ENCODE results near the gene PRND.
"Not testable (repeated sequence)": the region's sequence is repeated elsewhere in the genome, so short reads cannot be mapped to it uniquely, and the experiment has no call there.

The PRND gene

GRCh38 chr20:4740774-4741431, 19.2 kb downstream of the PRND start:
- no peak for DNase-seq

DNA sequence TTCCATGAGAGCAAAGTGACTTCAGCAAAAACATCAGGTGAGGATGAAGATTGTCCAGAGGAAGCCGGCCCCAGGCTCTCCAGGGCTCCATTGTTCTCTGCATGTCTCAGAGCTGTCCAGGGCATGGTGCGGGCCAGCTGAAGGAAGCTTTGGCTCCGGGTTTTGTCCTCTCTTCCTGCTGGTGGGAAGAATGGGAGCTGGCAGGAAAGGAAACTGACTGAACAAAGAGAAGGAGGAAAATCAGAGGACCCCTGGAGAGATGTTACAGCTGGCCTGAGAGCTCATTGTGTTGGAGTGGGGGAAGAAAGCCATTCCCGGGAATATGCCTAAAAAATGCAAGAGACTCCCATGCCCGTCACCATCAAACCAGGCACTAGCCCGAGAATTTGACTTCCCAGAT, 27.1 kb downstream of the PRND start:
- no peak for DNase-seq

DNA sequence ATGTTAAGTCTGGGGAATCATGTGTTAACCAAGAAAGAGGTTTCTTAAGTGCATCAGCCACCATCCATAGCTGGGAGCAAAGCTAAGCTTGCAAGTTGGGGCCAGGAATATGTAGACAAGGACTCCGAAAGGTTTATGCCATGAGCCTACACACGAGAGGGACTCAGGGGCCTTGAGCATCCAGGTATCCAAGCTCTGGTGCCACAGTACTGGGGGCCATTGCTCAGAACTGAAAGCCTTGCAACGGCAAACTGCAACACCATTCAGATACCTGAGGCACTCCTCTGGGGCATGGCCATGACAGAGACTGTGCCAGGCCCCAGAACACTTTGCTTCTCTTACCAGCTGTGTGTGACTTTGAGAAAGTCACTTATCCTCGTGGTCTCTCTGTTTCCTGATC, 27.6 kb downstream of the PRND start:
- DNase-seq: no peak

DNA sequence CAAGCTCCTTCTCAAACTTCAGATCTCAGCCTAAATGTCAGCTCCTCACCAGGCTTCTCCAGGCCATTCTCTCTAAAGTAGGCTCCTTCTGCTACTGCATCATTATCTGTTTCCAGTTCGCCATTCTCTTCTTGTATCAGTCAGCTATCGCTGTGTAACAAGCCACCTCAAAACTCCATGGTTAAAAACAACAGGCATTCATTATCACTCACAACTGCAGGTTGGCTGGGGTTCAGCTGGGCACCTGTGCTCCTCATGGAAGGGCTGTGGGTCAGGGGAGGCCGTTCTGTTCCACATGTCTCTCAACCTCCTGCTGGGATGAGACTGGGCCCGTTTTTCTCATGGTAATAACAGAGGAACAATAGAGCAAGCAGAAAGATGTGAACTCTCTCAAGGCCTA, 28.7 kb downstream of the PRND start:
- no peak for DNase-seq

DNA sequence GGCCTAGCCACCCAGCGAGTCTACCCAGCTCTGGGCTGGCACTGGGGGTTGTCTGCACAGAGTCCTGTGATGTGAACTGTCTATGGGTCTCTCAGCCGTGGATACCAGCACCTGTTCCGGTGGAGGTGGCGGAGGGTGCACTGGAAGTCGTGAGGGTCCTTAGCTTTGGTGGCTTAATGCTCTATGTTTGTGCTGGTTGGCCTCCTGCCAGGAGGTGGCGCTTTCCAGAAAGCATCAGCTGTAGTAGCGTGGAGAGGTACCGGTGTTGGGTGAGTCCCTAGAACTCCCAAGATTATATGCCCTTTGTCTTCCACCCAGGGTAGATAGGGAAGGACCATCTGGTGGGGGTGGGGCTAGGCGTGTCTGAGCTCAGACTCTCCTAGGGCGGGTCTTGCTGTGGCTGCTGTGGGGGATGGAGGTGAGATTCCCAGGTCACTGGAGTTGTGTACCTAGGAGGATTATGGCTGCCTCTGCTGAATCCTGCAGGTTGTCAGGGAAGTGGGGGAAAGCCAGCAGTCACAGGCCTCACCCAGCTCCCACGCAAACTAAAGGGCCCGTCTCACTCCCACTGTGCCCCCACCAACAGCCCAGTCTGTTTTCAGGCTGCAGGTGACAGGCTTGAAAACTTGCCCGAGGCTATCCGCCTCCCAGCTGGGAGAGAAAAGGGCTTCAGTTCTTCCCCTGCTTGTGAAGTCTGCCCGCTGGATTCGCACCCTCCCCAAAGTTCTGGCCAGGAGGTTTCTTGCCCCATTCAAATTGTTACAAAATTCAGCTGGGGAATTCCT, 37.6 kb downstream of the PRND start:
- not testable (repeated sequence) for DNase-seq

DNA sequence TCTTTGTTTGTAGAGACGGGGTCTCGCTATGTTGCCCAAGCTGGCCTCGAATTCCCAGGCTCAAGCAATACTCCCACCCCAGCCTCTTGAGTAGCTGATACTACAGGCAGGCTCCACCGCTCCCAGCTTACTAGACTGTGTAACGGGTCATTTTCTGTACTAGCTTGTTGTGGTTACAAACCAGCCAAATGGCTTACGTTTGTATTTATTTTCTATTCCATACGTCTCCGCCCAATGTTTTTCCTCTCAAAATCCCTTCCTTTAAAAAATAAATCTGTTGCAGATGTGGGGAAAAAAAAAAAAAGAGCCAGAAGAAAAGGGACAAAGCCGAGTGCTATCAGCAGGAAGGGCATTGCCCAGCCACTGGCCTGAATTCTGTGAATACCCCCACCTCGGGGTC, 41.6 kb downstream of the PRND start:
- DNase-seq: no peak

DNA sequence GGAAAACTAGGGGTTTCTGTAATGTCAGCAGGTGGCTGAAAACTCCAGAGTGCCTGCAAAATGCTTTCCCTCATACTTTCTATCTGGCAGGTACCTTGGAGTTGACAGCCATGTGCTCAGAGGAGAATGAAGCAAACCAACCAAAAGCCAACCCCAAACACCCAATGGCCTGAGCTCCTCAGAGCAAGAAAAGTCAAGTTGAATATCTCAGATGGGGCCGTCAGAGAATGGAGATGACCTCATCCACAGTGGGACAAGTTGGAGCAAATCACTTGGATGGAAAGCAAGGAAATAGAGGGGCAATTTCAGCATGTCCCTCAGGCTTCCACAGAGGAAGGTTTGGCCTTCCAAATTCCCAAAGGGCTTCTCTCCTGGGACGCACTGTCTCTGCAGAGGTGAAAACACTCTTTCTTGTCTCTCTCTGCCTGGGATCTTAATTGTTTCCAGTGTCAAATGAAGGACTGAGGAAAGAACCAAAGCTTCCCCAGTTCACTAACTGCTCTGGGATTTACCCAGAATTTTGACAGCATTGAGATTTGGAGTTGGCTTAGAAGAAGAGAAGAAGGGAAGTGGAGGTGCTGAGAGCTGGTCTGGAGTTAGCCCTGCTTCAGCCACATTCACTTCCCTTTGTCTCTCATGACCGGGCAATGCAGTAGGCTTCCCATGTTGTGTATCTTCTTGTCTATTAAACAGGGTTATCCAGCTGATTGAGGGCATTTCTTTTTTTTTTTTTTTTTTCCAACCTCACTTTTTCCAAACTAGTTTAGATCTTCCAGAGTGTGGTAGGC, 42.2 kb downstream of the PRND start:
- DNase-seq: no peak

GRCh38 chr20:4764805-4765204, 43.1 kb downstream of the PRND start:
- no peak for DNase-seq

DNA sequence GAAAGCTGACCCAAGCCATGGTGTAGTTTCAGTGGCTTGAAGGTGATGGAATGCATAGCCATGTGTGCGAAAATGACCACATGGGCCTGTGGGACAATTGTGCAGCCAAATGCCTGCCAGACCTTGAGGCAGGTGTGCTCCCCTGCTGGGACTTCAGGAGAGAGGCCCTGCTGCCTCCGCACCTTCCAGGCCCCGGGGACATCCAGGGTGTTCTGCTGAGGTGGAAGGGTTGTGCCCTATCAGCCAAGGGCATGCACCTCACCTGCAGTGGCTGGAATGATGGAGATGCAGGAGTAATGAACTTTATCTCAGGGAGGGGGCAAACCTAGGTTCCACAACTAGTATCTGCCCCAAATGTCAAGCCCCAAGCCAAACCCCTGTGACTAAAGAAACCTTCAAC, 44.0 kb downstream of the PRND start:
- DNase-seq: no peak

DNA sequence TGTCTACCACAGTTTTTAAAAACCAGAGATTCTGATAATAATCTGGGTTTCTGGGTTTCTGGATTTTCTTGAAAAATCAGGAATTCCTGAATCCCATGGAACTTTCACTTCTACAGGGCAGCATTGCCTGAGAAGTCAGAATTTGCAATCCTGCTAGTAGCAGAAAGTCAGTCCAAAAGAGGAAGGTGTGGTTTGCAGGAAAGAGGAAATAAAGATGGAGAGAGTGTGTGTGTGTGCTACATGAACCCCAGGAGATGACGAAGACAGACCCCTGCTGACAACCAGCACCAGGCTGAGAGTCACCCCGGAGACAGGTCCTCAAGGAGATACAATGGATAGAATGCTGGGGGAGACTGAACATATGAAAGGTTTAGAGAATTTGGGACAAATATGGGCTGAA, 44.9 kb downstream of the PRND start:
- DNase-seq: no peak

DNA sequence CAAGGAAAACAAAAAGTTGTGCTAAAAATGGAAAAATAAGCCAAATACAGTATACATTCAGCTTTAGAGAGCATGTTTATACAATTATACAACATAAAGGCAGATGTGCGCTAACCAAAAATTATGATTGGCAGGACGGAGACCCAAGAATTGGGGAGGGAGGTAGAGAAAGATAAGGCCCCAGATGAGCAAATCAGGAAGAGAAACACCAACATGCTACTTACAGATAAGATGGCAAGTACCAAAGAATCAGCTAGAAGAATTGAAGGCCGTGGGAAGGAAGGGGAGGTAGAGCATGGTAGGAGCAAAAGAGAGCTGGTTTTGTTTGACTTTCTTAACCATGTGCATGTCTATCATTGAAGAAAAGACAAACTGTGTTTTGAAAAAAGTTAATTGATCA, 45.4 kb downstream of the PRND start:
- no peak for DNase-seq

- no peak for DNase-seq
These were observed 47.6 kb downstream of the PRND start for GRCh38 chr20:4769328-4769727.

- DNase-seq: no peak
These were observed 48.3 kb downstream of the PRND start for GRCh38 chr20:4770026-4770425.

- DNase-seq: no peak
These were observed 49.3 kb downstream of the PRND start for GRCh38 chr20:4771004-4771403.

GRCh38 chr20:4772132-4772531, 50.4 kb downstream of the PRND start:
- no peak for DNase-seq

DNA sequence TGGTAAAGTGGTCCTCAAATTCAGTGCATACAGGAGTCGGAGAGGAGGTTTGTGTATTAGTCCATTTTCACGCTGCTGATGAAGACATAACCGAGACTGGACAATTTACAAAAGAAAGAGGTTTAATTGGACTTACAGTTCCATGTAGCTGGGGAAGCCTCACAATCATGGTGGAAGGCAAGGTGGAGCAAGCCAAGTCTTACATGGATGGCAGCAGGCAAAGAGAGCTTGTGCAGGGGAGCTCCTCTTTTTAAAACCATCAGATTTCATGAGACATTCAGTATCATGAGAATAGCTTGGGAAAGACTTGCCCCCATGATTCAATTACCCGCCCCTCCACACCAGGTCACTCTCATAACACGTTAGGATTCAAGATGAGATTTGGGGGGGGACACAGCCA, 51.3 kb downstream of the PRND start:
- not testable (repeated sequence) for DNase-seq

GRCh38 chr20:4773736-4774135, 52.0 kb downstream of the PRND start:
- DNase-seq: no peak

DNA sequence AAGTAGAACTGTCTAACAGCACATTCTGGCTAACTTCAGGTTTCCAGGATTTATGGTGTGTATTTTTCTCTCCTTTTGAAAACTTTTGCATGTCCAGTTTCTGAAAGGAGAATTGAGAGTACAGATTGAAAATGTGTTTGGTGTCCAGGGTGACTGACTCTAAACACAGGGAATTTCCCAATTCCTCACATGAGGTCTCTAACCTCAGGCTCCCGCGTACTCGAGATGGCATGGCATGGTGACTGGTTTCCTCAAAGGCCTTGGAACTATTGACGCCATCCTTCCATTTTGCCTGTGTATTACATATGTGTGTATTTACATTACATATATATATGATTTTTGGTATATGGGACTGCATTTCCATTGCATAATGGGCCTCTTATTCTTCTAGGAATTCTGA, 52.5 kb downstream of the PRND start:
- no peak for DNase-seq

GRCh38 chr20:4775322-4776078, 53.8 kb downstream of the PRND start:
- DNase-seq: no peak

DNA sequence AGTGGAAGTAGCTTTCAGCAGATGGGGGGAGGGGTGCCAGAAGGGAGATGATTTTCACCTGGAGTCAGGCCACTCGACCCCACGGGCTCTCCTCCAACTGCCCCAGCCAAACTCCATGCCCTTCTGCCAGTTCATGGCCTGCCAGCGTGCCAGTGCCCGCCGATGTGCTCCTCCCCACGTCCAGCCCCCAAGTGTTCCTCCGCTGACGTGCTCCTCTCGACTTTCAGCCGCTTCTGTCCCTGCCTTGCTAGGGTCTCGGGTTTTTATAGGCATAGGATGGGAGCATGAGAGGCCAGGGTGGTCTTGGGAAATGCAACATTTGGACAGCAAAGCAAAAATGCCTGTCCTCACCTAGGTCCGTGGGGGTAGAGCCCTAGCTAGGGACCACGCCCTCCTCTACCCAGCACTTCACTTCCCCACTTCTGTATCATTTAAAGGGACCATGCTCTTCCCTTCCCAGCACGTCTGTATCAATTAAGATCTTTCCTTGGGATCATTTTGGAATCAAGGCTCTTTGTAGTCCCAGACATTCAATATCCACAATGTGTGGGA, 54.4 kb downstream of the PRND start:
- DNase-seq: no peak
